ENCODE measurements around the gene STING1. TPM values are rescaled to one million over a fixed set of nuclear protein-coding genes. Genes with fewer than 3 reads are reported as not detected.

The STING1 gene
- total RNA-seq, 2 donors from 2014 or later = 91.5 to 101 TPM

Other genes with a start within 250 kb of the STING1 start
- 100 to 1,000 TPM; 139 to 148 TPM for gene MATR3, start 189.0 kb downstream of the STING1 start, total RNA-seq
- 10 to 100 TPM; 67.6 to 75.4 TPM for gene PAIP2, start 140.9 kb downstream of the STING1 start, total RNA-seq
- not detected for gene SLC23A1, start 99.5 kb downstream of the STING1 start, total RNA-seq
- 1 to 10 TPM; 1.0 TPM for gene MZB1, start 92.8 kb downstream of the STING1 start, total RNA-seq
- gene PROB1, start 87.7 kb downstream of the STING1 start, total RNA-seq = 1 to 10 TPM; 4.4 to 8.9 TPM
- gene SPATA24, start 78.7 kb downstream of the STING1 start, total RNA-seq = 1 to 10 TPM; 1.9 to 2.6 TPM
- gene DNAJC18, start 43.2 kb downstream of the STING1 start, total RNA-seq = 10 to 100 TPM; 13.3 to 18.8 TPM
- gene ECSCR, start 20.0 kb downstream of the STING1 start, total RNA-seq = 10 to 100 TPM; 39.7 to 46.6 TPM
- not detected for gene SMIM33, start 11.8 kb downstream of the STING1 start, total RNA-seq
- 100 to 1,000 TPM; 105 to 132 TPM for gene UBE2D2, start 78.6 kb upstream of the STING1 start, total RNA-seq
- 10 to 100 TPM; 48.9 to 49.1 TPM for gene CXXC5, start 165.6 kb upstream of the STING1 start, total RNA-seq